Measurements from ENCODE around the gene C1orf21.

Gene C1orf21

GRCh38 chr1:184419350-184420161 lies 32.7 kb downstream of the C1orf21 start:
- TF ChIP-seq CTCF (IDR thresholded peaks at IDR 0.05; ENCODE audit: low read depth, low read length) = no peak
- no peak for DNase-seq (ENCODE audit: extremely low read depth, low read depth)

- TF ChIP-seq CTCF (IDR thresholded peaks at IDR 0.05; ENCODE audit: low read depth, low read length) = no peak
These were observed 35.8 kb downstream of the C1orf21 start for GRCh38 chr1:184422490-184423233.

GRCh38 chr1:184423649-184424048 lies 36.8 kb downstream of the C1orf21 start:
- no peak for DNase-seq (ENCODE audit: extremely low read depth, low read depth)
- no peak for TF ChIP-seq CTCF (IDR thresholded peaks at IDR 0.05; ENCODE audit: low read depth, low read length)

More at GRCh38 chr1:184422490-184423233, 35.8 kb downstream of the C1orf21 start:
- no peak for DNase-seq (ENCODE audit: extremely low read depth, low read depth)

GRCh38 chr1:184424157-184424556 lies 37.3 kb downstream of the C1orf21 start:
- no peak for TF ChIP-seq CTCF (IDR thresholded peaks at IDR 0.05; ENCODE audit: low read depth, low read length)
- no peak for DNase-seq (ENCODE audit: extremely low read depth, low read depth)

GRCh38 chr1:184424945-184425344 lies 38.1 kb downstream of the C1orf21 start:
- TF ChIP-seq CTCF (IDR thresholded peaks at IDR 0.05; ENCODE audit: low read depth, low read length) = no peak
- DNase-seq (ENCODE audit: extremely low read depth, low read depth) = no peak

GRCh38 chr1:184425449-184426277 lies 38.8 kb downstream of the C1orf21 start:
- TF ChIP-seq CTCF (IDR thresholded peaks at IDR 0.05; ENCODE audit: low read depth, low read length) = no peak

More at GRCh38 chr1:184425449-184426277, 38.8 kb downstream of the C1orf21 start:
- DNase-seq (ENCODE audit: extremely low read depth, low read depth) = no peak
